ENCODE measurements around the gene PTPRA. TPM values are rescaled to one million over a fixed set of nuclear protein-coding genes. Genes with fewer than 3 reads are reported as not detected.
A peak's percentile ranks its signal among the peaks of the same experiment; 100 is the strongest.

PTPRA gene
- total RNA-seq, 1 experiment from 2014 or later: 47.2 TPM

DNA sequence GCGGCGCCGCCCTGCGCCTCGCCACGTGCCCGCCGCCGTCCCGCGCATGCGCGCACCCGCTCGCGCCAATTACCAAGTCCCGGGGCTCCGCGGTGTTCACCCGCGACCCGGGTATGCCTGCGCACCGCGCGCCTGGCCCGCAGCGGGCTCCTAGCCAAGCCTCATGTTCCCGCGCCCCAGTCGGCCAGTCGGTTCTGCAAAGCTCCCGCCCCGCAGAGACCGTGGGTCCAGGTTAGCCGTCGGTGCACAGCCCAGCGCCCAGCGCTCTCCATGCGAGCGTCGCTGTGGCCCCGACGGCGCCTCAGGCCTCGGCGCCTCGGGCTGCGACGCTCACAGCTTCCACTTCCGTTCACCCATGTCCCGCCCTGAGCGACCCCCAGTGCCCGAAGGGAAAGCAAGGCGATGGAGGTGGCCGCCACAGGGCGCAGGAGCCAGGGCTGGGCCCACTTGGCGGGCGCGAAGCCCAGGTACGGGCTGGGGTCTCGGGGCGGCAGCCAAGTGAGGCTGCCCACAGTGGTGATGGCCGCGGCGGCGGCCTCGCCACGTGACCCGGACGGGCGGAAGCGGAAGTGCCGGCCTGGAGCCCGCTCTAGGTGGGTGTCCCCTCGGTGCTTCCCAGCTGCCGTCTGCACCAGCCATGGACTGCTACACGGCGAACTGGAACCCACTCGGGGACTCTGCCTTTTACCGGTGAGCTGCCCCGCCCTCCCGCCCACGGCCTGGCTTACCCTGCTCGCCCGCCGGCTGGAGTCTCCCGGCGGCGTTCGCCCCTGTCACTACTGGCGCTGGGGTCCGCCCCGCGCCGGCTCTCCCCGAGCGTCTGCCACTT lies 32.9 kb upstream of the PTPRA start, which contains the start of the genes PCED1A and VPS16 (continued):
- TF ChIP-seq OVOL2 (CRISPR knock-in tag; IDR thresholded peaks at IDR 0.05; ENCODE audit: borderline replicate concordance) (no peak), PRDM15 (CRISPR knock-in tag; IDR thresholded peaks at IDR 0.05) (no peak; the same call in none of the 2 replicates), NFYB (CRISPR knock-in tag; conservative IDR thresholded peaks at IDR 0.05; ENCODE audit: low read depth) (0 out of 2 replicates have a peak, but pooled peaks have one; percentile 16), ZNF416 (CRISPR knock-in tag; IDR thresholded peaks at IDR 0.05) (peak; percentile 67; the same call in 1 of the 2 replicates), NR3C1 (CRISPR knock-in tag; conservative IDR thresholded peaks at IDR 0.05; ENCODE audit: low read depth) (peak; percentile 77; the same call in 1 of the 2 replicates), EMX1 (CRISPR knock-in tag; IDR thresholded peaks at IDR 0.05) (no peak), ESRRA (CRISPR knock-in tag; IDR thresholded peaks at IDR 0.05; ENCODE audit: borderline replicate concordance) (peak; percentile 71), ARID4B (CRISPR knock-in tag; IDR thresholded peaks at IDR 0.05; ENCODE audit: borderline replicate concordance) (peak; percentile 96), MYBL2 (CRISPR knock-in tag; IDR thresholded peaks at IDR 0.05) (peak; percentile 86), TP53 (CRISPR knock-in tag; IDR thresholded peaks at IDR 0.05) (peak; percentile 89), ZNF532 (CRISPR knock-in tag; IDR thresholded peaks at IDR 0.05; ENCODE audit: borderline replicate concordance) (no peak), SP1 (CRISPR knock-in tag; conservative IDR thresholded peaks at IDR 0.05) (peak; percentile 46; the same call in 1 of the 2 replicates)
- TF ChIP-seq, protein P1, sequence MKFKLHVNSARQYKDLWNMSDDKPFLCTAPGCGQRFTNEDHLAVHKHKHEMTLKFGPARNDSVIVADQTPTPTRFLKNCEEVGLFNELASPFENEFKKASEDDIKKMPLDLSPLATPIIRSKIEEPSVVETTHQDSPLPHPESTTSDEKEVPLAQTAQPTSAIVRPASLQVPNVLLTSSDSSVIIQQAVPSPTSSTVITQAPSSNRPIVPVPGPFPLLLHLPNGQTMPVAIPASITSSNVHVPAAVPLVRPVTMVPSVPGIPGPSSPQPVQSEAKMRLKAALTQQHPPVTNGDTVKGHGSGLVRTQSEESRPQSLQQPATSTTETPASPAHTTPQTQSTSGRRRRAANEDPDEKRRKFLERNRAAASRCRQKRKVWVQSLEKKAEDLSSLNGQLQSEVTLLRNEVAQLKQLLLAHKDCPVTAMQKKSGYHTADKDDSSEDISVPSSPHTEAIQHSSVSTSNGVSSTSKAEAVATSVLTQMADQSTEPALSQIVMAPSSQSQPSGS (CRISPR knock-in tag; IDR thresholded peaks at IDR 0.05; ENCODE audit: borderline replicate concordance, low read depth): peak; percentile 18; the same call in 1 of the 2 replicates
- TF ChIP-seq, protein P2, sequence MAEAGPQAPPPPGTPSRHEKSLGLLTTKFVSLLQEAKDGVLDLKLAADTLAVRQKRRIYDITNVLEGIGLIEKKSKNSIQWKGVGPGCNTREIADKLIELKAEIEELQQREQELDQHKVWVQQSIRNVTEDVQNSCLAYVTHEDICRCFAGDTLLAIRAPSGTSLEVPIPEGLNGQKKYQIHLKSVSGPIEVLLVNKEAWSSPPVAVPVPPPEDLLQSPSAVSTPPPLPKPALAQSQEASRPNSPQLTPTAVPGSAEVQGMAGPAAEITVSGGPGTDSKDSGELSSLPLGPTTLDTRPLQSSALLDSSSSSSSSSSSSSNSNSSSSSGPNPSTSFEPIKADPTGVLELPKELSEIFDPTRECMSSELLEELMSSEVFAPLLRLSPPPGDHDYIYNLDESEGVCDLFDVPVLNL (CRISPR knock-in tag; IDR thresholded peaks at IDR 0.05; ENCODE audit: borderline replicate concordance, low read depth): peak; percentile 25; the same call in 1 of the 2 replicates

Data from WTC11 (cell line).